HCT116 (cell line): ENCODE data around the gene HS6ST3.

Source experiments
- ATF3 ChIP-seq: IDR thresholded peaks from 2 replicates; pipeline ENCODE4 v1.6.1; 2012
- CBX3 ChIP-seq: IDR thresholded peaks from 2 replicates; pipeline ENCODE4 v1.6.1; 2012; ENCODE audit warnings: low read depth
- CTCF ChIP-seq, 3 experiments: fragments of 200-600 bp in 1 of 3; sonication (generic) in 1 of 3; IDR thresholded peaks in 2 of 3; conservative IDR thresholded peaks in 1 of 3; 2 replicates each; pipeline ENCODE4 v1.5.1; 2012 to 2017; ENCODE audit warnings: low read depth in 2 of 3, low read length in 2 of 3, antibody characterized with exemption in 1 of 3, borderline replicate concordance in 1 of 3, control low read depth in 1 of 3, mild to moderate bottlenecking in 1 of 3, mixed read lengths in 1 of 3, mixed run types in 1 of 3, moderate library complexity in 1 of 3; ENCODE audit not compliant: insufficient read depth in 1 of 3
- EZH2 ChIP-seq: fragments of 200-600 bp; sonication (generic); IDR thresholded peaks from 2 replicates; pipeline ENCODE4 v1.6.1; 2017; ENCODE audit warnings: antibody characterized with exemption, mixed run types
- EZH2phosphoT487 ChIP-seq: fragments of 200-600 bp; IDR thresholded peaks from 2 replicates; pipeline ENCODE4 v1.6.1; 2018; ENCODE audit warnings: antibody characterized with exemption, borderline replicate concordance
- POLR2A ChIP-seq: IDR thresholded peaks from 2 replicates; pipeline ENCODE4 v1.7.0; 2011; ENCODE audit warnings: borderline replicate concordance; ENCODE audit not compliant: insufficient read depth, insufficient read length; ENCODE audit errors: extremely low read depth
- SIN3A ChIP-seq: IDR thresholded peaks from 2 replicates; pipeline ENCODE4 v1.6.1; 2012; ENCODE audit warnings: low read depth
- ZNF274 ChIP-seq: fragments of 200-500 bp; sonication (Bioruptor generic); IDR thresholded peaks from 2 replicates; pipeline ENCODE4 v1.6.1; 2014; ENCODE audit warnings: mild to moderate bottlenecking, low read depth, low read length, inconsistent platforms

- TF ChIP-seq SIN3A (no peak), EZH2phosphoT487 (no peak), EZH2 (no peak), POLR2A (no peak), ATF3 (no peak), CBX3 (no peak), CTCF (IDR thresholded peaks at IDR 0.05 in 2 of 3, conservative IDR thresholded peaks at IDR 0.05 in 1 of 3; ENCODE audit: borderline replicate concordance in 1 of 3, insufficient read depth in 1 of 3, low read depth in 2 of 3, low read length in 2 of 3) (no peak), ZNF274 (no peak)
Observed at GRCh38 chr13:96671073-96671472, 581.2 kb downstream of the HS6ST3 start.
